Osteoblast (primary cell): ENCODE data around the gene PDLIM7. TPM values are rescaled to one million over a fixed set of nuclear protein-coding genes. Genes with fewer than 3 reads are reported as not detected.

ENCODE experiments used
- DNase-seq: peaks from one replicate; pipeline ENCODE4 v3.0.0; 2011; ENCODE audit warnings: low spot score, mixed read lengths; ENCODE audit not compliant: insufficient read length; ENCODE audit errors: missing footprints
- H2AFZ ChIP-seq: 2 replicates; pipeline ENCODE4 v1.6.0; 2011; ENCODE audit warnings: mild to moderate bottlenecking, low read length
- H3K27ac ChIP-seq: 2 replicates; pipeline ENCODE4 v1.5.1; 2011; ENCODE audit warnings: mild to moderate bottlenecking, low read depth, low read length, moderate library complexity
- H3K27me3 ChIP-seq: 2 replicates; pipeline ENCODE4 v1.6.0; 2012; ENCODE audit warnings: mild to moderate bottlenecking, control low read depth, inconsistent platforms, low read length, moderate library complexity; ENCODE audit not compliant: insufficient read depth
- H3K36me3 ChIP-seq: 2 replicates; pipeline ENCODE4 v1.5.1; 2011; ENCODE audit warnings: mild to moderate bottlenecking, low read length, control low read depth, moderate library complexity; ENCODE audit not compliant: insufficient read depth
- H3K4me1 ChIP-seq: 2 replicates; pipeline ENCODE4 v1.5.1; 2011; ENCODE audit warnings: mild to moderate bottlenecking, low read length, control low read depth, moderate library complexity; ENCODE audit not compliant: insufficient read depth
- H3K4me2 ChIP-seq: 2 replicates; pipeline ENCODE4 v1.6.0; 2011; ENCODE audit warnings: mild to moderate bottlenecking, low read length; ENCODE audit not compliant: insufficient read depth
- H3K4me3 ChIP-seq: fragments of 200-600 bp; sonication (generic); 3 replicates; pipeline ENCODE4 v1.5.1; 2012; ENCODE audit warnings: mild to moderate bottlenecking, low read length, inconsistent platforms; ENCODE audit not compliant: insufficient read depth
- H3K79me2 ChIP-seq: 2 replicates; pipeline ENCODE4 v1.6.0; 2012; ENCODE audit warnings: mild to moderate bottlenecking, low read length, control low read depth, inconsistent platforms; ENCODE audit not compliant: insufficient read depth
- H3K9me3 ChIP-seq: 2 replicates; pipeline ENCODE4 v1.5.1; 2011; ENCODE audit warnings: low read depth, low read length, control low read depth
- H4K20me1 ChIP-seq: 2 replicates; pipeline ENCODE4 v1.6.0; 2012; ENCODE audit warnings: mild to moderate bottlenecking, low read length, control low read depth; ENCODE audit not compliant: insufficient read depth
- CTCF ChIP-seq: IDR thresholded peaks from 2 replicates; pipeline ENCODE4 v1.5.1; 2011; ENCODE audit warnings: mild to moderate bottlenecking, low read depth, low read length, moderate library complexity; ENCODE audit errors: extremely low read depth
- total RNA-seq: library from RNA; depleted of rRNA; stranded (reverse); fragments of >200 nt; gene quantifications from 2 replicates; pipeline ENCODE4 v1.2.3, GENCODE V29; 2012

PDLIM7 gene
- total RNA-seq, 1 donor, result 159 TPM

- no peak for DNase-seq
- no peak overlapping the region for H3K4me3 ChIP-seq
- no peak overlapping the region for H3K4me2 ChIP-seq
Measured at GRCh38 chr5:177508837-177509236, 11.4 kb upstream of the PDLIM7 start.

GRCh38 chr5:177508221-177508611, 10.8 kb upstream of the PDLIM7 start:
- Histone ChIP-seq H3K9me3 (no peaks in the 10 kb centered on the region), H3K36me3 (peaks cover 22% of the 10 kb centered on the region), H3K4me1 (no peaks in the 10 kb centered on the region), H3K27me3 (no peaks in the 10 kb centered on the region), H3K4me2 (no peak overlapping the region), H3K4me3 (no peak overlapping the region), H4K20me1 (no peaks in the 10 kb centered on the region), H2AFZ (no peak overlapping the region), H3K79me2 (no peaks in the 10 kb centered on the region), H3K27ac (no peak overlapping the region)
- TF ChIP-seq CTCF, result no peak
- no peak for DNase-seq

More at GRCh38 chr5:177508837-177509236, 11.4 kb upstream of the PDLIM7 start:
- Histone ChIP-seq H3K27me3 (no peaks in the 10 kb centered on the region), H3K9me3 (no peaks in the 10 kb centered on the region), H4K20me1 (peaks cover 3% of the 10 kb centered on the region), H3K36me3 (peaks cover 26% of the 10 kb centered on the region), H3K79me2 (no peaks in the 10 kb centered on the region), H3K27ac (no peak overlapping the region), H2AFZ (no peak overlapping the region), H3K4me1 (no peaks in the 10 kb centered on the region)
- TF ChIP-seq CTCF, result no peak

GRCh38 chr5:177507596-177508220, 10.3 kb upstream of the PDLIM7 start:
- Histone ChIP-seq H3K9me3 (no peaks in the 10 kb centered on the region), H3K79me2 (no peaks in the 10 kb centered on the region), H3K4me1 (no peaks in the 10 kb centered on the region), H4K20me1 (no peaks in the 10 kb centered on the region), H3K36me3 (peaks cover 20% of the 10 kb centered on the region), H3K4me3 (no peak overlapping the region), H3K27me3 (no peaks in the 10 kb centered on the region), H3K27ac (no peak overlapping the region), H3K4me2 (no peak overlapping the region), H2AFZ (no peak overlapping the region)
- no peak for DNase-seq
- TF ChIP-seq CTCF, result no peak

- DNase-seq, result no peak
- Histone ChIP-seq H3K9me3 (no peaks in the 10 kb centered on the region), H3K27ac (no peak overlapping the region), H3K36me3 (peaks cover 19% of the 10 kb centered on the region), H3K4me1 (no peaks in the 10 kb centered on the region), H3K4me3 (no peak overlapping the region), H3K27me3 (no peaks in the 10 kb centered on the region), H4K20me1 (no peaks in the 10 kb centered on the region), H3K79me2 (no peaks in the 10 kb centered on the region), H2AFZ (no peak overlapping the region), H3K4me2 (no peak overlapping the region)
- peak; percentile 33 for TF ChIP-seq CTCF
Measured at GRCh38 chr5:177507165-177507564, 9.8 kb upstream of the PDLIM7 start.
